Measurements from ENCODE around the gene DAD1. TPM values are rescaled to one million over a fixed set of nuclear protein-coding genes. Genes with fewer than 3 reads are reported as not detected.

DAD1 gene
- total RNA-seq, 2 donors from 2014 or later, result 91.3 to 104 TPM

DNA sequence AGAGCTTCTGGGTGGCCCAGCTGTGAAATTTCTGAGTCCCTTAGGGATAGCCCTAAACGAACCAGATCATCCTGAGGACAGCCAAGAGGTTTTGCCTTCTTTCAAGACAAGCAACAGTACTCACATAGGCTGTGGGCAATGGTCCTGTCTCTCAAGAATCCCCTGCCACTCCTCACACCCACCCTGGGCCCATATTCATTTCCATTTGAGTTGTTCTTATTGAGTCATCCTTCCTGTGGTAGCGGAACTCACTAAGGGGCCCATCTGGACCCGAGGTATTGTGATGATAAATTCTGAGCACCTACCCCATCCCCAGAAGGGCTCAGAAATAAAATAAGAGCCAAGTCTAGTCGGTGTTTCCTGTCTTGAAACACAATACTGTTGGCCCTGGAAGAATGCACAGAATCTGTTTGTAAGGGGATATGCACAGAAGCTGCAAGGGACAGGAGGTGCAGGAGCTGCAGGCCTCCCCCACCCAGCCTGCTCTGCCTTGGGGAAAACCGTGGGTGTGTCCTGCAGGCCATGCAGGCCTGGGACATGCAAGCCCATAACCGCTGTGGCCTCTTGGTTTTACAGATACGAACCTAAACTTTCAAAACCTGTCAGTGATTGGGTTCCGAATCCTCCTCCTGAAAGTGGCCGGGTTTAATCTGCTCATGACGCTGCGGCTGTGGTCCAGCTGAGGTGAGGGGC lies 38.9 kb downstream of the DAD1 start:
- no peak for TF ChIP-seq POLR2A (IDR thresholded peaks at IDR 0.05)
- TF ChIP-seq, protein P1, sequence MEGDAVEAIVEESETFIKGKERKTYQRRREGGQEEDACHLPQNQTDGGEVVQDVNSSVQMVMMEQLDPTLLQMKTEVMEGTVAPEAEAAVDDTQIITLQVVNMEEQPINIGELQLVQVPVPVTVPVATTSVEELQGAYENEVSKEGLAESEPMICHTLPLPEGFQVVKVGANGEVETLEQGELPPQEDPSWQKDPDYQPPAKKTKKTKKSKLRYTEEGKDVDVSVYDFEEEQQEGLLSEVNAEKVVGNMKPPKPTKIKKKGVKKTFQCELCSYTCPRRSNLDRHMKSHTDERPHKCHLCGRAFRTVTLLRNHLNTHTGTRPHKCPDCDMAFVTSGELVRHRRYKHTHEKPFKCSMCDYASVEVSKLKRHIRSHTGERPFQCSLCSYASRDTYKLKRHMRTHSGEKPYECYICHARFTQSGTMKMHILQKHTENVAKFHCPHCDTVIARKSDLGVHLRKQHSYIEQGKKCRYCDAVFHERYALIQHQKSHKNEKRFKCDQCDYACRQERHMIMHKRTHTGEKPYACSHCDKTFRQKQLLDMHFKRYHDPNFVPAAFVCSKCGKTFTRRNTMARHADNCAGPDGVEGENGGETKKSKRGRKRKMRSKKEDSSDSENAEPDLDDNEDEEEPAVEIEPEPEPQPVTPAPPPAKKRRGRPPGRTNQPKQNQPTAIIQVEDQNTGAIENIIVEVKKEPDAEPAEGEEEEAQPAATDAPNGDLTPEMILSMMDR (IDR thresholded peaks at IDR 0.05), result no peak
- ATAC-seq (no peak), DNase-seq (no peak)
- Histone ChIP-seq H3K36me3 (replicated peaks in 1 of 2; ENCODE audit: insufficient read depth in 1 of 2, low read depth in 2 of 2) (no peaks in the 10 kb centered on the region), H3K27me3 (no peaks in the 10 kb centered on the region), H3K27ac (no peak overlapping the region), H3K4me3 (no peak overlapping the region), H3K9me3 (no peaks in the 10 kb centered on the region), H3K4me1 (peaks cover 14% of the 10 kb centered on the region)
- intact Hi-C loops (cut with DNase I), result loop anchor here (10.0 kb wide), 1 partner anchor 305 kb away; no protein-coding TSS in a partner anchor
- WGBS, 2 donors, result 65 to 70% methylated on average over 10 to 11 of the region's 11 CpGs

DNA sequence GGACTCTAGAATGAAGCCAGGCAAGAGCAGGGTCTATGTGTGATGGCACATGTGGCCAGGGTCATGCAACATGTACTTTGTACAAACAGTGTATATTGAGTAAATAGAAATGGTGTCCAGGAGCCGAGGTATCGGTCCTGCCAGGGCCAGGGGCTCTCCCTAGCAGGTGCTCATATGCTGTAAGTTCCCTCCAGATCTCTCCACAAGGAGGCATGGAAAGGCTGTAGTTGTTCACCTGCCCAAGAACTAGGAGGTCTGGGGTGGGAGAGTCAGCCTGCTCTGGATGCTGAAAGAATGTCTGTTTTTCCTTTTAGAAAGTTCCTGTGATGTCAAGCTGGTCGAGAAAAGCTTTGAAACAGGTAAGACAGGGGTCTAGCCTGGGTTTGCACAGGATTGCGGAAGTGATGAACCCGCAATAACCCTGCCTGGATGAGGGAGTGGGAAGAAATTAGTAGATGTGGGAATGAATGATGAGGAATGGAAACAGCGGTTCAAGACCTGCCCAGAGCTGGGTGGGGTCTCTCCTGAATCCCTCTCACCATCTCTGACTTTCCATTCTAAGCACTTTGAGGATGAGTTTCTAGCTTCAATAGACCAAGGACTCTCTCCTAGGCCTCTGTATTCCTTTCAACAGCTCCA lies 39.6 kb downstream of the DAD1 start:
- Histone ChIP-seq H3K9me3 (no peaks in the 10 kb centered on the region), H3K36me3 (replicated peaks in 1 of 2; ENCODE audit: insufficient read depth in 1 of 2, low read depth in 2 of 2) (no peaks in the 10 kb centered on the region), H3K27me3 (no peaks in the 10 kb centered on the region), H3K4me1 (peaks cover 14% of the 10 kb centered on the region), H3K4me3 (no peak overlapping the region), H3K27ac (no peak overlapping the region)
- WGBS, 2 donors, result 62 to 73% methylated on average over 6 of the region's 6 CpGs
- DNase-seq, result no peak
- TF ChIP-seq, protein P1 (IDR thresholded peaks at IDR 0.05), result no peak
- TF ChIP-seq POLR2A (IDR thresholded peaks at IDR 0.05), result no peak
- intact Hi-C loops (cut with DNase I), result no loop called here
- ATAC-seq, result no peak

DNA sequence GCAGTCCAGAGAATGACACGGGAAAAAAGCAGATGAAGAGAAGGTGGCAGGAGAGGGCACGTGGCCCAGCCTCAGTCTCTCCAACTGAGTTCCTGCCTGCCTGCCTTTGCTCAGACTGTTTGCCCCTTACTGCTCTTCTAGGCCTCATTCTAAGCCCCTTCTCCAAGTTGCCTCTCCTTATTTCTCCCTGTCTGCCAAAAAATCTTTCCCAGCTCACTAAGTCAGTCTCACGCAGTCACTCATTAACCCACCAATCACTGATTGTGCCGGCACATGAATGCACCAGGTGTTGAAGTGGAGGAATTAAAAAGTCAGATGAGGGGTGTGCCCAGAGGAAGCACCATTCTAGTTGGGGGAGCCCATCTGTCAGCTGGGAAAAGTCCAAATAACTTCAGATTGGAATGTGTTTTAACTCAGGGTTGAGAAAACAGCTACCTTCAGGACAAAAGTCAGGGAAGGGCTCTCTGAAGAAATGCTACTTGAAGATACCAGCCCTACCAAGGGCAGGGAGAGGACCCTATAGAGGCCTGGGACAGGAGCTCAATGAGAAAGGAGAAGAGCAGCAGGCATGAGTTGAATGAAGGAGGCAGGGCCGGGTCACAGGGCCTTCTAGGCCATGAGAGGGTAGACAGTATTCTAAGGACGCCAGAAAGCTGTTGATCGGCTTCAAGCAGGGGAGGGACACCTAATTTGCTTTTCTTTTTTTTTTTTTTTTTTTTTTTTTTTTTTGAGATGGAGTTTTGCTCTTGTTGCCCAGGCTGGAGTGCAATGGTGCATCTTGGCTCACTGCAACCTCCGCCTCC lies 40.9 kb downstream of the DAD1 start:
- Histone ChIP-seq H3K27me3 (no peaks in the 10 kb centered on the region), H3K4me3 (no peak overlapping the region), H3K4me1 (peaks cover 14% of the 10 kb centered on the region), H3K36me3 (replicated peaks in 1 of 2; ENCODE audit: insufficient read depth in 1 of 2, low read depth in 2 of 2) (no peaks in the 10 kb centered on the region), H3K27ac (no peak overlapping the region), H3K9me3 (no peaks in the 10 kb centered on the region)
- whole genome bisulfite sequencing, 2 donors, result 43 to 54% methylated on average over 7 to 8 of the region's 8 CpGs
- intact Hi-C loops (cut with DNase I), result no loop called here
- DNase-seq, result peak in 2 of 4 donors; percentile 37 to 42
- ATAC-seq, result peak; percentile 64
- TF ChIP-seq, protein P1 (IDR thresholded peaks at IDR 0.05), result no peak
- no peak for TF ChIP-seq POLR2A (IDR thresholded peaks at IDR 0.05)

DNA sequence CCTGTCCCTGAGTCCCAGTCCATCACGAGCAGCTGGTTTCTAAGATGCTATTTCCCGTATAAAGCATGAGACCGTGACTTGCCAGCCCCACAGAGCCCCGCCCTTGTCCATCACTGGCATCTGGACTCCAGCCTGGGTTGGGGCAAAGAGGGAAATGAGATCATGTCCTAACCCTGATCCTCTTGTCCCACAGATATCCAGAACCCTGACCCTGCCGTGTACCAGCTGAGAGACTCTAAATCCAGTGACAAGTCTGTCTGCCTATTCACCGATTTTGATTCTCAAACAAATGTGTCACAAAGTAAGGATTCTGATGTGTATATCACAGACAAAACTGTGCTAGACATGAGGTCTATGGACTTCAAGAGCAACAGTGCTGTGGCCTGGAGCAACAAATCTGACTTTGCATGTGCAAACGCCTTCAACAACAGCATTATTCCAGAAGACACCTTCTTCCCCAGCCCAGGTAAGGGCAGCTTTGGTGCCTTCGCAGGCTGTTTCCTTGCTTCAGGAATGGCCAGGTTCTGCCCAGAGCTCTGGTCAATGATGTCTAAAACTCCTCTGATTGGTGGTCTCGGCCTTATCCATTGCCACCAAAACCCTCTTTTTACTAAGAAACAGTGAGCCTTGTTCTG lies 41.6 kb downstream of the DAD1 start:
- Histone ChIP-seq H3K27ac (no peak overlapping the region), H3K36me3 (replicated peaks in 1 of 2; ENCODE audit: insufficient read depth in 1 of 2, low read depth in 2 of 2) (no peaks in the 10 kb centered on the region), H3K4me3 (no peak overlapping the region), H3K27me3 (no peaks in the 10 kb centered on the region), H3K9me3 (no peaks in the 10 kb centered on the region), H3K4me1 (peaks cover 14% of the 10 kb centered on the region)
- ATAC-seq, result no peak
- TF ChIP-seq POLR2A (IDR thresholded peaks at IDR 0.05), result no peak
- TF ChIP-seq, protein P1 (IDR thresholded peaks at IDR 0.05), result no peak
- WGBS, 2 donors, result 44 to 58% methylated on average over 8 to 9 of the region's 9 CpGs
- DNase-seq, result no peak
- intact Hi-C loops (cut with DNase I), result no loop called here
